Vagina (tissue), 2 donors: Measurements from ENCODE around the gene GLMN. TPM values are rescaled to one million over a fixed set of nuclear protein-coding genes. Genes with fewer than 3 reads are reported as not detected.

Experiments used
- DNase-seq, 2 donors: peaks; one replicate each; pipeline ENCODE4 v3.0.0-alpha.2; 2017; ENCODE audit errors: extremely low spot score in 2 of 2
- H3K27ac ChIP-seq: fragments of 200-600 bp; sonication (generic); one replicate; pipeline ENCODE4 v1.5.1; 2019
- H3K27me3 ChIP-seq: fragments of 200-600 bp; sonication (generic); one replicate; pipeline ENCODE4 v1.5.1; 2019
- H3K36me3 ChIP-seq, 2 donors: fragments of 200-600 bp; sonication (generic); one replicate each; pipeline ENCODE4 v1.5.1; 2017 to 2019
- H3K4me1 ChIP-seq: fragments of 200-600 bp; sonication (generic); one replicate; pipeline ENCODE4 v1.5.1; 2019
- H3K4me3 ChIP-seq, 2 donors: fragments of 200-600 bp; sonication (generic); 1 replicate in 1 of 2; 2 replicates in 1 of 2; pipeline ENCODE4 v1.5.1; 2016 to 2019
- H3K9me3 ChIP-seq: fragments of 200-600 bp; sonication (generic); one replicate; pipeline ENCODE4 v1.5.1; 2019
- CTCF ChIP-seq, 3 experiments: fragments of 450-650 bp in 2 of 3; fragments of 200-600 bp in 1 of 3; sonication (generic) in 1 of 3; IDR thresholded peaks; one replicate each; pipeline ENCODE4 v1.5.1; 2017 to 2019; ENCODE audit warnings: antibody characterized with exemption in 3 of 3, mild to moderate bottlenecking in 2 of 3, moderate library complexity in 2 of 3
- POLR2A ChIP-seq, 2 donors: fragments of 450-650 bp; IDR thresholded peaks; one replicate each; pipeline ENCODE4 v1.6.1; 2017; ENCODE audit warnings: antibody characterized with exemption in 2 of 2, mild to moderate bottlenecking in 2 of 2, moderate library complexity in 2 of 2
- POLR2AphosphoS5 ChIP-seq, 2 donors: sonication (generic); formaldehyde crosslinking; IDR thresholded peaks; one replicate each; pipeline ENCODE4 v1.9.0; 2017; ENCODE audit warnings: antibody characterized with exemption in 2 of 2, mild to moderate bottlenecking in 2 of 2, low read depth in 1 of 2; ENCODE audit not compliant: insufficient read depth in 1 of 2
- intact Hi-C: fragments of 100-400 bp; cut with DNase I; formaldehyde crosslinking; loops from one replicate; pipeline ENCODE4 v1.15.1; 2023
- total RNA-seq: library from RNA; depleted of rRNA; stranded (reverse); fragments of >200 nt; gene quantifications from one replicate; pipeline ENCODE4 v1.2.3, GENCODE V29; 2016

Gene GLMN
- total RNA-seq, 1 donor from 2014 or later: 9.3 TPM

- no peak overlapping the region for H3K4me3 ChIP-seq
- intact Hi-C loops: no loop called here
- no peaks in the 10 kb centered on the region for H3K4me1 ChIP-seq
- no peaks in the 10 kb centered on the region for H3K36me3 ChIP-seq
- no peaks in the 10 kb centered on the region for H3K27me3 ChIP-seq
- TF ChIP-seq CTCF (IDR thresholded peaks at IDR 0.05) (no peak), POLR2A (IDR thresholded peaks at IDR 0.05) (no peak), POLR2AphosphoS5 (IDR thresholded peaks at IDR 0.05; ENCODE audit: insufficient read depth in 1 of 2, low read depth in 1 of 2) (no peak)
- H3K9me3 ChIP-seq: no peaks in the 10 kb centered on the region
- no peak for DNase-seq
- no peak overlapping the region for H3K27ac ChIP-seq
Measured at GRCh38 chr1:92218559-92218958, 80.2 kb downstream of the GLMN start.

GRCh38 chr1:92217721-92218120 lies 81.1 kb downstream of the GLMN start, which contains the start of gene C1orf146:
C1orf146 (plus strand) TSS chr1:92217915; CDS start chr1:92231421, 13,506 bp downstream.
- intact Hi-C loops: no loop called here
- no peak for TF ChIP-seq POLR2AphosphoS5 (IDR thresholded peaks at IDR 0.05; ENCODE audit: insufficient read depth in 1 of 2, low read depth in 1 of 2)

GRCh38 chr1:92211166-92211565 lies 87.6 kb downstream of the GLMN start:
- H3K27me3 ChIP-seq: no peaks in the 10 kb centered on the region
- DNase-seq: no peak
- no peak overlapping the region for H3K4me3 ChIP-seq
- intact Hi-C loops: no loop called here
- no peak overlapping the region for H3K27ac ChIP-seq
- no peaks in the 10 kb centered on the region for H3K4me1 ChIP-seq
- no peaks in the 10 kb centered on the region for H3K9me3 ChIP-seq
- no peaks in the 10 kb centered on the region for H3K36me3 ChIP-seq
- TF ChIP-seq CTCF (IDR thresholded peaks at IDR 0.05) (no peak), POLR2A (IDR thresholded peaks at IDR 0.05) (no peak), POLR2AphosphoS5 (IDR thresholded peaks at IDR 0.05; ENCODE audit: insufficient read depth in 1 of 2, low read depth in 1 of 2) (no peak)

More at GRCh38 chr1:92217721-92218120, 81.1 kb downstream of the GLMN start, which contains the start of gene C1orf146:
- Histone ChIP-seq H3K9me3 (no peaks in the 10 kb centered on the region), H3K36me3 (no peaks in the 10 kb centered on the region), H3K27ac (no peak within 1 kb of the TSS), H3K4me1 (no peaks in the 10 kb centered on the region), H3K27me3 (no peaks in the 10 kb centered on the region), H3K4me3 (no peak within 1 kb of the TSS)
- DNase-seq: no peak

GRCh38 chr1:92210701-92211100 lies 88.1 kb downstream of the GLMN start:
- Histone ChIP-seq H3K4me1 (no peaks in the 10 kb centered on the region), H3K4me3 (no peak overlapping the region), H3K9me3 (no peaks in the 10 kb centered on the region), H3K27me3 (no peaks in the 10 kb centered on the region), H3K27ac (no peak overlapping the region), H3K36me3 (no peaks in the 10 kb centered on the region)
- intact Hi-C loops: no loop called here
- TF ChIP-seq POLR2A (IDR thresholded peaks at IDR 0.05) (no peak), CTCF (IDR thresholded peaks at IDR 0.05) (no peak), POLR2AphosphoS5 (IDR thresholded peaks at IDR 0.05; ENCODE audit: insufficient read depth in 1 of 2, low read depth in 1 of 2) (no peak)
- DNase-seq: no peak

GRCh38 chr1:92203105-92203504 lies 95.7 kb downstream of the GLMN start:
- intact Hi-C loops: no loop called here
- DNase-seq: no peak
- Histone ChIP-seq H3K36me3 (no peaks in the 10 kb centered on the region), H3K27me3 (no peaks in the 10 kb centered on the region), H3K9me3 (no peaks in the 10 kb centered on the region), H3K4me3 (no peak overlapping the region), H3K27ac (no peak overlapping the region), H3K4me1 (no peaks in the 10 kb centered on the region)
- TF ChIP-seq POLR2AphosphoS5 (IDR thresholded peaks at IDR 0.05; ENCODE audit: insufficient read depth in 1 of 2, low read depth in 1 of 2) (no peak), POLR2A (IDR thresholded peaks at IDR 0.05) (no peak), CTCF (IDR thresholded peaks at IDR 0.05) (no peak)
